PC-9 (cell line): ENCODE data around the gene NINL.

Source experiments
- CTCF ChIP-seq: fragments of 200-600 bp; sonication (generic); conservative IDR thresholded peaks from 2 replicates; pipeline ENCODE4 v1.6.1; 2017; ENCODE audit warnings: mixed run types, antibody characterized with exemption, mild to moderate bottlenecking, moderate library complexity
- EZH2 ChIP-seq: fragments of 200-600 bp; sonication (generic); IDR thresholded peaks from 2 replicates; pipeline ENCODE4 v1.8.0; 2017; ENCODE audit warnings: antibody characterized with exemption, low read depth

- TF ChIP-seq CTCF (no peak), EZH2 (no peak)
Observed at GRCh38 chr20:25494506-25495188, 90.7 kb downstream of the NINL start.
